HAP-1 (cell line): Measurements from ENCODE around the gene CD19.
A peak's percentile ranks its signal among the peaks of the same experiment; 100 is the strongest.
"Not testable (repeated sequence)": the region's sequence is repeated elsewhere in the genome, so short reads cannot be mapped to it uniquely, and the experiment has no call there.

Experiments used
- DNase-seq, 2 experiments: peaks; one replicate each; pipeline ENCODE4 v3.0.0-alpha.2; 2016 to 2020; ENCODE audit warnings: low spot score in 2 of 2
- H3K27me3 ChIP-seq: fragments of 250-450 bp; sonication (Bioruptor Pico); 2 replicates; pipeline ENCODE4 v1.5.1; 2020; ENCODE audit warnings: low read depth, mild to moderate bottlenecking, moderate library complexity
- H3K36me3 ChIP-seq: fragments of 250-450 bp; sonication (Bioruptor Pico); replicated peaks from 2 replicates; pipeline ENCODE4 v1.5.1; 2020; ENCODE audit warnings: mild to moderate bottlenecking
- H3K4me1 ChIP-seq: fragments of 250-450 bp; sonication (Bioruptor Pico); 2 replicates; pipeline ENCODE4 v1.5.1; 2020; ENCODE audit warnings: mild to moderate bottlenecking
- H3K4me3 ChIP-seq: fragments of 250-450 bp; sonication (Bioruptor Pico); 2 replicates; pipeline ENCODE4 v1.5.1; 2020; ENCODE audit warnings: mild to moderate bottlenecking, moderate library complexity
- H3K9me3 ChIP-seq: fragments of 250-450 bp; sonication (Bioruptor Pico); 2 replicates; pipeline ENCODE4 v1.5.1; 2020; ENCODE audit warnings: mild to moderate bottlenecking, moderate library complexity
- in situ Hi-C: fragments of 300-500 bp; cut with MboI; formaldehyde crosslinking; loops from 3 replicates; pipeline ENCODE4 v1.14.3; 2020; ENCODE audit warnings: low sequenced_read_pairs, inconsistent platforms, mixed read lengths

The CD19 gene

GRCh38 chr16:28918698-28919097, 13.1 kb upstream of the CD19 start:
- no peak for DNase-seq
- no peaks in the 10 kb centered on the region for H3K4me1 ChIP-seq
- in situ Hi-C loops: no loop called here

GRCh38 chr16:28923231-28923587, 8.6 kb upstream of the CD19 start:
- no peak for DNase-seq
- Histone ChIP-seq H3K27me3 (no peaks in the 10 kb centered on the region), H3K4me1 (no peaks in the 10 kb centered on the region; the same call in 1 of the 2 replicates), H3K36me3 (no peaks in the 10 kb centered on the region), H3K9me3 (no peaks in the 10 kb centered on the region), H3K4me3 (no peak overlapping the region)
- in situ Hi-C loops: no loop called here

More at GRCh38 chr16:28918698-28919097, 13.1 kb upstream of the CD19 start:
- no peak overlapping the region for H3K4me3 ChIP-seq
- H3K27me3 ChIP-seq: no peaks in the 10 kb centered on the region
- no peaks in the 10 kb centered on the region for H3K36me3 ChIP-seq
- no peaks in the 10 kb centered on the region for H3K9me3 ChIP-seq

DNA sequence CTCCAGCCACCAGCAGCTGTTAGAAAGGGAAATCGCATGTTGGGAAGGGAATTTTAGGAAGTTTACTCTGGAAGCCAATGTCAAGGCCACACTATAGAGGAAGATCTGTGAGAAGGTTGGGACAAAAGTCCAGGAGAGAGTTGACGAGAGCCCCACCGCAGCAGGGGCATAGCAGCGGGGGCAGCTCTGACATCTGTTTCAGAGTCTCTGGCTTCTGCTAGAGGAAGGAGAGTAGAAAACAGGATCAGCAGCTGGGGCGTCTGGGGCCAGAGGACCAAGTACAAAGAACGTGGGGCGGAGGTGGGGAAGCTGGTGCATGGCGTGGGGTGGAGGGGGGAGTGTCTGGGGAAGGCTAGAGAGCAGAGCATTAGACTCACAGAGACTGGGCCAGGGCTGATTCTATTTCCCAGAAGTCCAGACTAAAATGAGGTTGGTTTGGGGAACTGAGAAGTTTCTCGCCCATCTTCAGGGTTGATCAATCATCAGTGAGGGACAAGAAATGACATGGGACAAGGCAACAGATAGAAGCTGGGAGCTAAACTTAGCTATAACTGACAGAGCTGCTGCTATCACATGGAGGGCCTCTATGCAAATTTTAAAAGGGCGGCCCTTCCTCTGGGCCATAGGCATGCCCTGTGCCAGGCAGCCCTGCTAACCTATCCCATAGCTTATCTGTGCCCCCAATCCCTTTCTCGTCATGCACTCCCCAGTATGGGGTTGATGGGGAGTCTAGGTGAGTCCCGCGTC, 7.9 kb upstream of the CD19 start:
- H3K4me1 ChIP-seq: no peaks in the 10 kb centered on the region; the same call in 1 of the 2 replicates
- no peaks in the 10 kb centered on the region for H3K27me3 ChIP-seq
- H3K9me3 ChIP-seq: no peaks in the 10 kb centered on the region
- in situ Hi-C loops: no loop called here
- H3K36me3 ChIP-seq: no peaks in the 10 kb centered on the region
- no peak overlapping the region for H3K4me3 ChIP-seq
- no peak for DNase-seq

DNA sequence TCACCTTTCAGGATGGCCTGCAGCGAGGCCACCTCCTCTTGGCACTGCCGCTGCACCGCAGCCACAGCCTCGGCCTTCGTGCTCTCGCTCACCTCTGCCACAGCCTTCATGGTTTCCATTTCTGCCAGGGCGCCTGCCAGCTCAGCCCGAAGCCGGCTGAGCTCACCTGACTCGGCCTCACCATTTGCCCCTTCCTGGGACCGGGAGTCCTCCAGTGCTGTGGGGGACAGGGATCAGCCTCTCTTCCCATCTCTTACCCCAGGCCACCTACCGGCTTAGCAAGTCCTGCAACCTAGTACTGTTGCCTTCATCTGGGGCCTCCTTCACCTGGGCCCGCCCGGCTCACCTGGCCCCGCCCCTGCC, 7.4 kb upstream of the CD19 start:
- no peak for DNase-seq
- in situ Hi-C loops: no loop called here
- Histone ChIP-seq H3K27me3 (no peaks in the 10 kb centered on the region), H3K4me3 (peak overlapping the region; percentile 87), H3K9me3 (no peaks in the 10 kb centered on the region), H3K4me1 (no peaks in the 10 kb centered on the region; the same call in 1 of the 2 replicates), H3K36me3 (no peaks in the 10 kb centered on the region)

- peak within 1 kb of the TSS; percentile 87 for H3K4me3 ChIP-seq
- no peaks in the 10 kb centered on the region for H3K36me3 ChIP-seq
- no peaks in the 10 kb centered on the region for H3K27me3 ChIP-seq
- in situ Hi-C loops: no loop called here
- no peaks in the 10 kb centered on the region; the same call in 1 of the 2 replicates for H3K4me1 ChIP-seq
- no peaks in the 10 kb centered on the region for H3K9me3 ChIP-seq
- peak; percentile 85 to 98 for DNase-seq
These were observed 6.9 kb upstream of the CD19 start, which contains the start of gene RABEP2 for GRCh38 chr16:28924762-28925385. Gene RABEP2 (minus strand): TSS chr16:28925238. CDS start chr16:28925163, 75 bp downstream.

DNA sequence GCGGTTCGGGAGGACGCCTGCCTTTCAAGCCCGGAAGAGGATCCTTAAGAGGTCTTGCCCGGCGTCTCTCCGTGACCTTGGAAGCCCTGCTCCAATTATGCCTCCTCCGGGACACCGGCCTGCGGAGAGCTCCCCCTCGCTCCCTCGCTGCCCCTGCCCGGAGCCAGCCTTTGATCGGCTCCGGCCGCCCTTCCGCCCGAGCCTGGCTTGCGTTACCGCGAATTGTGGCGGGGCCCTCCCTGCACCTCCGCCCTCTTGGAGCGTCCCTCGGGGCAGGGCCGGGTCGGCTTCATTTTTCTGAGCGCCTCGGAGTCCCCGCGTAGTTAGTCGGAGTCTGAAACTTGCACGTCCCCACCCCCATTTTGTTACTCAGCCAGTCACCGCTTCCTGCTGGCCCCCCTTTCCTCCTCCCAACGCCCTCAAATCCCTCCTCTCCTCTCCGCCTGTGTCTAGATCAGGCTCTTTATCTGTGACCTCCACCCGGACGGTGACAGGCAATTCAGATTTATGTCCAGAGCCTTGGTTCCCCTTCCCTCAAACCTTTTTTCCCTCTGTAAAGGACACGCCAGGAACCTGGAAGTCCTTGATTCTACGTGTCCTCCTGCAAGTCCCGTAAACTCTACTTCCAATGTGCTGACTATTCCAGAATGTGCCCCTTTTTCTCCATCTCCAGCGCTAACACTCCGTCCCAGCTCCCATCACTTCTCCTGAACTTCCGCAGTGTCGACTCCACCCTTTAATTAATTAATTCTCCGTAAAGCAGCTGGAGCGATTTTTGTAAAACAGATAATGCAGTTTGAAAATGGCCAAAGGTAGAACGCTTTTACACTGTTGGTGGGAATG, 6.2 kb upstream of the CD19 start:
- H3K9me3 ChIP-seq: no peaks in the 10 kb centered on the region
- in situ Hi-C loops: no loop called here
- no peaks in the 10 kb centered on the region; the same call in 1 of the 2 replicates for H3K4me1 ChIP-seq

GRCh38 chr16:28926284-28926683, 5.5 kb upstream of the CD19 start:
- H3K27me3 ChIP-seq, DNase-seq, H3K36me3 ChIP-seq, in situ Hi-C loops, H3K9me3 ChIP-seq, H3K4me1 ChIP-seq: not testable (repeated sequence)
- peak overlapping the region; percentile 87; the same call in 1 of the 2 replicates for H3K4me3 ChIP-seq

More for the DNA sequence above, 6.2 kb upstream of the CD19 start:
- Histone ChIP-seq H3K36me3 (no peaks in the 10 kb centered on the region), H3K27me3 (no peaks in the 10 kb centered on the region), H3K4me3 (peak overlapping the region; percentile 87)
- DNase-seq: peak; percentile 68 to 90

DNA sequence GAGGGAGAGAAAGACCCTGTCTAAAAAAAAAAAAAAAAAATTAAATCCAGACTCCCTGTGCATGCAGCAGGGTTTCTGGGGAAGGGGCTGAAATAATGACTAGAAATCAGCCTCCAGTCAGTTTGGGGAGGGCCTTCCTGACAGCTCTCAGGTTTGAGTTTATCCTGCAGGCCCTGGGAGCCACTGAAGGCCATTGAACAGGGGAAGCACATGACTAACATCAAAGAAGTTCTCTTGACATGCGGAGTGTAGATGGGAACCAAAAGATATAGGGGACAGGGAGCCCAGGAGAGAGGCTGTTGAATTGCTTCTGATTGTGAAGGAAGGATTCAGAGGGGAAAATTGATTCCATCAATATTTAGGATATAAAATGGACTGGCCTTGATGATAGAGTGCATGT, 4.0 kb upstream of the CD19 start:
- Histone ChIP-seq H3K4me3 (no peak overlapping the region), H3K4me1 (no peaks in the 10 kb centered on the region; the same call in 1 of the 2 replicates), H3K27me3 (no peaks in the 10 kb centered on the region), H3K36me3 (no peaks in the 10 kb centered on the region), H3K9me3 (no peaks in the 10 kb centered on the region)
- in situ Hi-C loops: no loop called here
- DNase-seq: no peak

DNA sequence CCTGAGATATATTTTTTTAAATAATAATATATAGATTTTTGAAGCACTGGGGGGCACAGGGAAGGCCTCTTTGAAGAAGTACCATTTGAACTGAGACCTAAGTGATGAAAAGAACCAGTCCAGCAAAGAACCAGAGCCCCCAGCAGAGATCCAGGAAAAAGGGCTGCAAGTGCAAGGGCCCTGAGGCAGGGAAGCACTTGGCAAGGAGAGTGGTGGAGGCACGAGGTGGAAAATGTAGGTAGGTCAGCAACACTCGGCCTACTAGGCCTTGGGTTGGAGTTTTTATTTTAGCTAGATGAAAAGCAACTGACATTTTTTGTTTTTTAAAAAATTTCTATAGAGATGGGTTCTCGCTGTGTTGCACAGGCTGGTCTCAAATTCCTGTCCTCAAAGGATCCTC, 1.6 kb upstream of the CD19 start:
- no peaks in the 10 kb centered on the region for H3K36me3 ChIP-seq
- no peak for DNase-seq
- no peaks in the 10 kb centered on the region for H3K27me3 ChIP-seq
- H3K9me3 ChIP-seq: no peaks in the 10 kb centered on the region
- in situ Hi-C loops: no loop called here
- no peak overlapping the region for H3K4me3 ChIP-seq
- H3K4me1 ChIP-seq: no peaks in the 10 kb centered on the region

GRCh38 chr16:28930652-28931051, 1.1 kb upstream of the CD19 start:
- in situ Hi-C loops: no loop called here
- no peak overlapping the region for H3K4me3 ChIP-seq
- no peaks in the 10 kb centered on the region for H3K36me3 ChIP-seq
- no peaks in the 10 kb centered on the region for H3K27me3 ChIP-seq
- peak; percentile 24 to 55 for DNase-seq
- no peaks in the 10 kb centered on the region for H3K9me3 ChIP-seq
- no peaks in the 10 kb centered on the region for H3K4me1 ChIP-seq

GRCh38 chr16:28932339-28933141, 769 bp downstream of the CD19 start:
- no peaks in the 10 kb centered on the region for H3K9me3 ChIP-seq
- H3K4me1 ChIP-seq: peaks cover 2% of the 10 kb centered on the region; the same call in 1 of the 2 replicates
- no peak overlapping the region for H3K4me3 ChIP-seq
- DNase-seq: no peak
- in situ Hi-C loops: no loop called here
- no peaks in the 10 kb centered on the region for H3K36me3 ChIP-seq
- H3K27me3 ChIP-seq: no peaks in the 10 kb centered on the region

DNA sequence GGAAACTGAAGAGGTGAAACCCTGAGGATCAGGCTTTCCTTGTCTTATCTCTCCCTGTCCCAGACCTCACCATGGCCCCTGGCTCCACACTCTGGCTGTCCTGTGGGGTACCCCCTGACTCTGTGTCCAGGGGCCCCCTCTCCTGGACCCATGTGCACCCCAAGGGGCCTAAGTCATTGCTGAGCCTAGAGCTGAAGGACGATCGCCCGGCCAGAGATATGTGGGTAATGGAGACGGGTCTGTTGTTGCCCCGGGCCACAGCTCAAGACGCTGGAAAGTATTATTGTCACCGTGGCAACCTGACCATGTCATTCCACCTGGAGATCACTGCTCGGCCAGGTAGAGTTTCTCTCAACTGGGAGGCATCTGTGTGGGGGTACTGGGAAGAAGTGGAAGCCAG, 1.4 kb downstream of the CD19 start:
- DNase-seq: no peak
- H3K4me3 ChIP-seq: no peak overlapping the region
- H3K27me3 ChIP-seq: no peaks in the 10 kb centered on the region
- no peaks in the 10 kb centered on the region for H3K36me3 ChIP-seq
- in situ Hi-C loops: no loop called here
- H3K4me1 ChIP-seq: peaks cover 2% of the 10 kb centered on the region; the same call in 1 of the 2 replicates
- H3K9me3 ChIP-seq: no peaks in the 10 kb centered on the region

DNA sequence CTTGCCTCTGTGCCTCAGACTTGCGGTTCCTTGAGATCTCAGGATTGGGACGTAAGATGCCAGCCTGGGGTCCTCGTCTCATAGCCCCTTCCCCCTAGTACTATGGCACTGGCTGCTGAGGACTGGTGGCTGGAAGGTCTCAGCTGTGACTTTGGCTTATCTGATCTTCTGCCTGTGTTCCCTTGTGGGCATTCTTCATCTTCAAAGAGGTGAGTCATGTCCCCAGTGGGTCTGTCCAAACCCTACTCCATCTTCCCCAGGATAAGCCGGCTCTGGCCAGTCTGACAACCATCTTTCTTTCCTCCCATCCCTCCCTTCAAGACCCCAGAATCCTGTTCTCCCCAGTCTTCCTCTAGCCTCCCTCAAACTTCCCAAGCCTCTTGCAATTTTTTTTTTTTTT, 3.6 kb downstream of the CD19 start:
- in situ Hi-C loops: no loop called here
- peaks cover 2% of the 10 kb centered on the region; the same call in 1 of the 2 replicates for H3K4me1 ChIP-seq
- DNase-seq: no peak
- no peaks in the 10 kb centered on the region for H3K36me3 ChIP-seq
- no peak overlapping the region for H3K4me3 ChIP-seq
- no peaks in the 10 kb centered on the region for H3K27me3 ChIP-seq
- no peaks in the 10 kb centered on the region for H3K9me3 ChIP-seq
